ENCODE data around the gene UNC50. TPM values are rescaled to one million over a fixed set of nuclear protein-coding genes. Genes with fewer than 3 reads are reported as not detected.
A peak's percentile ranks its signal among the peaks of the same experiment; 100 is the strongest.

UNC50 gene
- total RNA-seq, 1 donor from 2014 or later = 45.7 TPM

- Mint-ChIP-seq H3K36me3 (ENCODE audit: unreplicated experiment) (peaks cover 2% of the 10 kb centered on the region), H3K9me3 (ENCODE audit: unreplicated experiment) (peaks cover 5% of the 10 kb centered on the region), H3K4me1 (ENCODE audit: unreplicated experiment) (peaks cover 3% of the 10 kb centered on the region), H3K4me3 (ENCODE audit: unreplicated experiment) (no peak overlapping the region), H3K27me3 (ENCODE audit: unreplicated experiment) (peaks cover 23% of the 10 kb centered on the region), H3K27ac (ENCODE audit: unreplicated experiment) (no peak overlapping the region)
- no peak for TF ChIP-seq CTCF (IDR thresholded peaks at IDR 0.05)
- no peak for DNase-seq (ENCODE audit: extremely low spot score, unreplicated experiment)
Measured at GRCh38 chr2:98623657-98624056, 15.3 kb downstream of the UNC50 start.

DNA sequence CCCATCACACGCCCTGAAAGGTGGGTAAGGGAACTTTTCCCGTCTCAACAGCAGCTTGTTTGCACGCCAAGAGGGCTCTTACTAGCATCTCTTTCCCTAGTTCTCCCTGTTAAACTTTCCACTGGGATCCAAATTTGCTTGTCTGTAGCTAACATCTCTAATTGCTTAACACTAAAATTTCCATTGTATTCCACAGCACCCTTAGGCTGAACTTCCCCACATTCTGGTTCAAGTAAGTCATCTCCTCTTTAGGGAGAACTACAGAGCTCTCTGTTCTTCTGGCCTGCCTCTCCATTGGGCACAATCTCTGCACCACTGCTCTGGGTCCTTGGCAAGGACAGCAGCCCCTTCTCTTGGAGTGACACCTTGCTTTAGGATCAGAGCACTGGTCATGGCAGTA is 24.0 kb downstream of the UNC50 start:
- no peak for TF ChIP-seq CTCF (IDR thresholded peaks at IDR 0.05)
- Mint-ChIP-seq H3K4me3 (ENCODE audit: unreplicated experiment) (no peak overlapping the region), H3K4me1 (ENCODE audit: unreplicated experiment) (peaks cover 6% of the 10 kb centered on the region), H3K27me3 (ENCODE audit: unreplicated experiment) (peaks cover 26% of the 10 kb centered on the region), H3K27ac (ENCODE audit: unreplicated experiment) (no peak overlapping the region), H3K9me3 (ENCODE audit: unreplicated experiment) (peaks cover 5% of the 10 kb centered on the region), H3K36me3 (ENCODE audit: unreplicated experiment) (no peaks in the 10 kb centered on the region)
- DNase-seq (ENCODE audit: extremely low spot score, unreplicated experiment) = no peak

- DNase-seq (ENCODE audit: extremely low spot score, unreplicated experiment) = no peak
- H3K36me3 Mint-ChIP-seq (ENCODE audit: unreplicated experiment) = no peaks in the 10 kb centered on the region
- H3K4me3 Mint-ChIP-seq (ENCODE audit: unreplicated experiment) = no peak overlapping the region
- no peak overlapping the region for H3K27ac Mint-ChIP-seq (ENCODE audit: unreplicated experiment)
- H3K9me3 Mint-ChIP-seq (ENCODE audit: unreplicated experiment) = no peaks in the 10 kb centered on the region
- H3K27me3 Mint-ChIP-seq (ENCODE audit: unreplicated experiment) = peaks cover 23% of the 10 kb centered on the region
- peaks cover 6% of the 10 kb centered on the region for H3K4me1 Mint-ChIP-seq (ENCODE audit: unreplicated experiment)
- TF ChIP-seq CTCF (IDR thresholded peaks at IDR 0.05) = peak; percentile 30
Measured at GRCh38 chr2:98634406-98635092, 26.2 kb downstream of the UNC50 start.

DNA sequence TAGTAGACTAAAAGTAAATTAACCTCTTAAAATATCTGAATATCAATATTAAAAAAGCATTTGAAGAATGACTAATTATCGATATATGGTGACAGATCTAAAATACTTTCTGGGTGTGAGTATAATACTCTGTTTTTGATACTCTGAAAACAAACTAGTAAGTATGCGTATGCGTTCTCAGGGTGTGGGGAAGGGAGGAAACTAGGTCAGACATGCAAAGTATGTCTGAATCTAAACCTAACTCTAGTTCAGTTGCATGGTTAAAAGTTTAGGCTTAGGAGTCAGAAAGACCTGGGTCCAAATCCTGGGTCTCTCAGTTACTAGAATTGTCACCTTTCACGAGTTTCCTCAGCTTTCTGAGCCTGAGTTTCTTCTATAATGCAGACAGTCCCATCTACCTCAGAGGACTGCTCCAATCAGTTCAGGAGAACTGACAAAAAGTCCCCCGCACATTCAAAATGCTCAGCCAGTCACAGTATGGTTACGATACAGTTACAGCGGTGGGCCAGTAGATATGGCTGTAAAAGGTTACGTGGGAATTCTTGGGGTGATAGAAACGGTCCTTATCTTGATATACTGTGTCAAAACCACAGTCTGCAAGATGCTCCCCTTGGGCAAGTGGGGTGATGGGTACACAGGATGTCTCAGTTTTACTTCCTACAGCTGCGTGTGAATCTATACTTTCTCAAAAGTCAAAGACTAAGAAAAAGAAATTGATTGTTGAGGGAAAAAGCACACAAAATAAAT is 29.2 kb downstream of the UNC50 start:
- Mint-ChIP-seq H3K4me1 (ENCODE audit: unreplicated experiment) (peaks cover 6% of the 10 kb centered on the region), H3K27me3 (ENCODE audit: unreplicated experiment) (peaks cover 26% of the 10 kb centered on the region), H3K36me3 (ENCODE audit: unreplicated experiment) (no peaks in the 10 kb centered on the region), H3K4me3 (ENCODE audit: unreplicated experiment) (no peak overlapping the region), H3K9me3 (ENCODE audit: unreplicated experiment) (no peaks in the 10 kb centered on the region), H3K27ac (ENCODE audit: unreplicated experiment) (no peak overlapping the region)
- TF ChIP-seq CTCF (IDR thresholded peaks at IDR 0.05) = no peak
- no peak for DNase-seq (ENCODE audit: extremely low spot score, unreplicated experiment)

- peaks cover 36% of the 10 kb centered on the region for H3K27me3 Mint-ChIP-seq (ENCODE audit: unreplicated experiment)
- no peak for TF ChIP-seq CTCF (IDR thresholded peaks at IDR 0.05)
Measured at GRCh38 chr2:98643496-98644100, 35.2 kb downstream of the UNC50 start.

More at GRCh38 chr2:98643496-98644100, 35.2 kb downstream of the UNC50 start:
- no peaks in the 10 kb centered on the region for H3K4me1 Mint-ChIP-seq (ENCODE audit: unreplicated experiment)
- H3K36me3 Mint-ChIP-seq (ENCODE audit: unreplicated experiment) = no peaks in the 10 kb centered on the region
- H3K4me3 Mint-ChIP-seq (ENCODE audit: unreplicated experiment) = no peak overlapping the region
- H3K9me3 Mint-ChIP-seq (ENCODE audit: unreplicated experiment) = no peaks in the 10 kb centered on the region
- H3K27ac Mint-ChIP-seq (ENCODE audit: unreplicated experiment) = no peak overlapping the region
- DNase-seq (ENCODE audit: extremely low spot score, unreplicated experiment) = no peak

All from osteocyte (in vitro differentiated cells).